HL-60/S4 treated with retinoic acid at 250 ng/mL for 4 days and 3 days (cell line): ENCODE measurements around the gene KRT1.
"Not testable (repeated sequence)": the region's sequence is repeated elsewhere in the genome, so short reads cannot be mapped to it uniquely, and the experiment has no call there.

Experiments used
- in situ Hi-C: fragments of 300-500 bp; cut with MboI; formaldehyde crosslinking; loops from 2 replicates; pipeline ENCODE4 v1.7.0; 2022; ENCODE audit warnings: low sequenced_read_pairs

The KRT1 gene

GRCh38 chr12:52680363-52680762 lies at the start of gene KRT1:
Gene KRT1, minus strand, starts transcription at chr12:52680407. Its CDS starts 59 bp downstream, at chr12:52680348.
- in situ Hi-C loops = no loop called here

GRCh38 chr12:52729147-52729546 lies 48.9 kb upstream of the KRT1 start:
- in situ Hi-C loops = no loop called here

- in situ Hi-C loops = no loop called here
These were observed 48.2 kb upstream of the KRT1 start for GRCh38 chr12:52728374-52728773.

GRCh38 chr12:52727037-52727436 lies 46.8 kb upstream of the KRT1 start:
- in situ Hi-C loops = no loop called here

GRCh38 chr12:52726451-52726850 lies 46.2 kb upstream of the KRT1 start:
- in situ Hi-C loops = no loop called here

GRCh38 chr12:52724384-52724783 lies 44.2 kb upstream of the KRT1 start:
- in situ Hi-C loops = no loop called here

GRCh38 chr12:52722680-52723079 lies 42.5 kb upstream of the KRT1 start:
- in situ Hi-C loops = no loop called here

GRCh38 chr12:52721838-52722470 lies 41.7 kb upstream of the KRT1 start:
- in situ Hi-C loops = no loop called here

GRCh38 chr12:52720365-52720886 lies 40.2 kb upstream of the KRT1 start:
- in situ Hi-C loops = no loop called here

- in situ Hi-C loops = no loop called here
These were observed 35.9 kb upstream of the KRT1 start for GRCh38 chr12:52716061-52716460.

GRCh38 chr12:52715416-52715815 lies 35.2 kb upstream of the KRT1 start:
- in situ Hi-C loops = no loop called here

- in situ Hi-C loops = no loop called here
These were observed 34.7 kb upstream of the KRT1 start for GRCh38 chr12:52714887-52715281.

GRCh38 chr12:52713960-52714886 lies 34.0 kb upstream of the KRT1 start:
- in situ Hi-C loops = no loop called here

GRCh38 chr12:52712122-52712521 lies 31.9 kb upstream of the KRT1 start:
- in situ Hi-C loops = not testable (repeated sequence)

- in situ Hi-C loops = no loop called here
These were observed 30.5 kb upstream of the KRT1 start for GRCh38 chr12:52710730-52711129.

GRCh38 chr12:52708010-52708409 lies 27.8 kb upstream of the KRT1 start:
- in situ Hi-C loops = no loop called here

- in situ Hi-C loops = no loop called here
These were observed 24.3 kb upstream of the KRT1 start for GRCh38 chr12:52704464-52704863.

- in situ Hi-C loops = no loop called here
These were observed 23.7 kb upstream of the KRT1 start for GRCh38 chr12:52703878-52704277.

GRCh38 chr12:52703424-52703823 lies 23.2 kb upstream of the KRT1 start, which contains the start of gene KRT77:
Gene KRT77, minus strand, starts transcription at chr12:52703524. Its CDS starts 90 bp downstream, at chr12:52703434.
- in situ Hi-C loops = no loop called here

GRCh38 chr12:52702338-52702737 lies 22.1 kb upstream of the KRT1 start:
- in situ Hi-C loops = no loop called here

- in situ Hi-C loops = no loop called here
These were observed 21.1 kb upstream of the KRT1 start for GRCh38 chr12:52701281-52701680.

- in situ Hi-C loops = no loop called here
These were observed 19.8 kb upstream of the KRT1 start for GRCh38 chr12:52699960-52700359.
